Upper lobe of left lung (tissue), 4 donors: ENCODE data around the gene MRAP.

Experiments used
- POLR2AphosphoS5 ChIP-seq, 2 donors: sonication (generic); formaldehyde crosslinking; IDR thresholded peaks; one replicate each; pipeline ENCODE4 v1.5.1; 2017; ENCODE audit warnings: antibody characterized with exemption in 2 of 2
- TF ChIP-seq, protein P1 (sequence below), 6 experiments: fragments of 450-650 bp in 4 of 6; fragments of 200-600 bp in 2 of 6; sonication (generic) in 2 of 6; IDR thresholded peaks; one replicate each; pipeline ENCODE4 v1.5.1; 2016 to 2019; ENCODE audit warnings: antibody characterized with exemption in 6 of 6

DNA sequence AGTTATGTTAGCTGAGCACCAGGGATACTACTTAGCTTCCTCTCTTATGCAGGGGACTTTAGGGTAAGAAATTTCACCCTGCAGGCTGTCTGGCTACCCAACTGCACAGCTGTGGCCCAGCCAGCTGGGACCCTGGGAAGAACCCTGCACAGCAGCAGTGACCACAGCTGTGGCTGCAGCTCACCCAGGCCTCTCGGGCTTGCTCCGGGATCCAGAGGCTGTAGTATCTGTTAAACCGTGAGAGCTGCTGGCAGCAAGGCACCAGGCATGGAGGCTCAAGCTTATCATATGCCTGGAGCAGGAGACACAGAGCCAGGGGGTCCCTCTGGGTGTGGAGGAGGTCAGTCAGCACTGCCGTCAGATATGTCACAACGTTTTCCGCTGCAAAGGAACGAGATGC lies 53.9 kb downstream of the MRAP start:
- TF ChIP-seq, protein P1, sequence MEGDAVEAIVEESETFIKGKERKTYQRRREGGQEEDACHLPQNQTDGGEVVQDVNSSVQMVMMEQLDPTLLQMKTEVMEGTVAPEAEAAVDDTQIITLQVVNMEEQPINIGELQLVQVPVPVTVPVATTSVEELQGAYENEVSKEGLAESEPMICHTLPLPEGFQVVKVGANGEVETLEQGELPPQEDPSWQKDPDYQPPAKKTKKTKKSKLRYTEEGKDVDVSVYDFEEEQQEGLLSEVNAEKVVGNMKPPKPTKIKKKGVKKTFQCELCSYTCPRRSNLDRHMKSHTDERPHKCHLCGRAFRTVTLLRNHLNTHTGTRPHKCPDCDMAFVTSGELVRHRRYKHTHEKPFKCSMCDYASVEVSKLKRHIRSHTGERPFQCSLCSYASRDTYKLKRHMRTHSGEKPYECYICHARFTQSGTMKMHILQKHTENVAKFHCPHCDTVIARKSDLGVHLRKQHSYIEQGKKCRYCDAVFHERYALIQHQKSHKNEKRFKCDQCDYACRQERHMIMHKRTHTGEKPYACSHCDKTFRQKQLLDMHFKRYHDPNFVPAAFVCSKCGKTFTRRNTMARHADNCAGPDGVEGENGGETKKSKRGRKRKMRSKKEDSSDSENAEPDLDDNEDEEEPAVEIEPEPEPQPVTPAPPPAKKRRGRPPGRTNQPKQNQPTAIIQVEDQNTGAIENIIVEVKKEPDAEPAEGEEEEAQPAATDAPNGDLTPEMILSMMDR (IDR thresholded peaks at IDR 0.05) = no peak
- no peak for TF ChIP-seq POLR2AphosphoS5 (IDR thresholded peaks at IDR 0.05)
